ENCODE results near the gene BICC1.

BICC1 gene

DNA sequence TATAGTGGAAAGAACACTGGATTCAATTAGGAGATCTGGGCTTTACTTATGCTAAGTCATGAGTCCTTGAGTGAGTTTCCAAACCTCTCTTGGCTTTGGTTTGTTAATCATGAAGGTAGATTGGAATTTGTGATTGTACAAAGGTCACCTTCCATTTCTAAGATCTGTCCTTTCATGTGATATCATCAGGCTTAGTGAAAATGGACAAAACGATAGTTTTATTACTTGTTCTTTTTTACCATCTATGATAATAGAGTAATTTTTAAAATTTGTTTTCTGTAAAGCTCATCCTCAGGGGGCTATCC, 309.0 kb downstream of the BICC1 start:
- TF ChIP-seq, protein P1, sequence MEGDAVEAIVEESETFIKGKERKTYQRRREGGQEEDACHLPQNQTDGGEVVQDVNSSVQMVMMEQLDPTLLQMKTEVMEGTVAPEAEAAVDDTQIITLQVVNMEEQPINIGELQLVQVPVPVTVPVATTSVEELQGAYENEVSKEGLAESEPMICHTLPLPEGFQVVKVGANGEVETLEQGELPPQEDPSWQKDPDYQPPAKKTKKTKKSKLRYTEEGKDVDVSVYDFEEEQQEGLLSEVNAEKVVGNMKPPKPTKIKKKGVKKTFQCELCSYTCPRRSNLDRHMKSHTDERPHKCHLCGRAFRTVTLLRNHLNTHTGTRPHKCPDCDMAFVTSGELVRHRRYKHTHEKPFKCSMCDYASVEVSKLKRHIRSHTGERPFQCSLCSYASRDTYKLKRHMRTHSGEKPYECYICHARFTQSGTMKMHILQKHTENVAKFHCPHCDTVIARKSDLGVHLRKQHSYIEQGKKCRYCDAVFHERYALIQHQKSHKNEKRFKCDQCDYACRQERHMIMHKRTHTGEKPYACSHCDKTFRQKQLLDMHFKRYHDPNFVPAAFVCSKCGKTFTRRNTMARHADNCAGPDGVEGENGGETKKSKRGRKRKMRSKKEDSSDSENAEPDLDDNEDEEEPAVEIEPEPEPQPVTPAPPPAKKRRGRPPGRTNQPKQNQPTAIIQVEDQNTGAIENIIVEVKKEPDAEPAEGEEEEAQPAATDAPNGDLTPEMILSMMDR (IDR thresholded peaks at IDR 0.05; ENCODE audit: insufficient read depth, low read length, missing control alignments) = no peak
- CTCF ChIA-PET = interaction anchor here (1.0 to 1.1 kb wide), 2 partner anchors 11 to 407 kb away, joined by 3 to 4 read pairs; no protein-coding TSS in a partner anchor
- no peak overlapping the region for H3K4me3 ChIP-seq (ENCODE audit: low read depth, low read length)
- DNase-seq (ENCODE audit: low read depth, low spot score) = no peak
- POLR2A ChIA-PET = no interaction called here

DNA sequence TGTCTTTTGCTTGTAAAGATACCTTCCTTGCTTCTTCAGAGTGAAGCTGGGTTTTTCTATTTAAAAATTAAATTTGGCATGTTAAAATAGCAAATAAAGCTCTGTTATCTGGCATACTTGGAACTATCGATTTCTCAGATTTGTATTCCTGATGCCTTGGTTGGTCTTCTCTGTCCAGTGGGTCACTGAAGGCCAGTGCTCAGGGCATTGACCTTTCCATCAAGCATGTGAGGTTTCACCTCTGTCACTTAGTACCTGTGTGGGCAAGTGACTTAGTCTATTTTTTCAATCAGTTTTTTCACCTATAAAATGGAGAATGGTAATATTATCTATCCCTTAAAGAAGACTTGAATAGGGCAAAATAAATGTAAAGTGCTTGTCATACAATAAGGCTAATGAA, 311.3 kb downstream of the BICC1 start:
- ChIA-PET CTCF (no interaction called here), POLR2A (no interaction called here)
- no peak overlapping the region for H3K4me3 ChIP-seq (ENCODE audit: low read depth, low read length)
- TF ChIP-seq, protein P1 (IDR thresholded peaks at IDR 0.05; ENCODE audit: insufficient read depth, low read length, missing control alignments) = no peak
- no peak for DNase-seq (ENCODE audit: low read depth, low spot score)

DNA sequence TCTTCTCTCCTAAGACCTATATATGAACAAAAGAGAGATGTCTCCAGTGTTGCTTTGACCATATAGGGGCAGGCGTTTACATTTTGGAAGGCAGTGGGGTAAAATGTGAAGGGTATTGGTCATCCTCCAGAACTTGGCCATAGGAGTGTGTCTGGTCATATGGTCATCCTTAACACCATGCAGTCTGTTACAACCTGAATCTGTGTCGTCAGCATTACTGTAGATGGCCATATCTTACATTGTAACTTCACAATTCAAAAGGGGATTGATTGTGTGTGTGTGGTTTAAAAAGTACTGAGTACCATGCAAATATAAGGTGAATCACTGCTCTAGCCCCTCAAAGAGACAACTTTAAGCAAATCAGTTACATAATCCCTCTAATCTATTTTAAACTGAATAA, 311.7 kb downstream of the BICC1 start:
- DNase-seq (ENCODE audit: low read depth, low spot score) = no peak
- ChIA-PET POLR2A (no interaction called here), CTCF (no interaction called here)
- no peak overlapping the region for H3K4me3 ChIP-seq (ENCODE audit: low read depth, low read length)
- TF ChIP-seq, protein P1 (IDR thresholded peaks at IDR 0.05; ENCODE audit: insufficient read depth, low read length, missing control alignments) = no peak

DNA sequence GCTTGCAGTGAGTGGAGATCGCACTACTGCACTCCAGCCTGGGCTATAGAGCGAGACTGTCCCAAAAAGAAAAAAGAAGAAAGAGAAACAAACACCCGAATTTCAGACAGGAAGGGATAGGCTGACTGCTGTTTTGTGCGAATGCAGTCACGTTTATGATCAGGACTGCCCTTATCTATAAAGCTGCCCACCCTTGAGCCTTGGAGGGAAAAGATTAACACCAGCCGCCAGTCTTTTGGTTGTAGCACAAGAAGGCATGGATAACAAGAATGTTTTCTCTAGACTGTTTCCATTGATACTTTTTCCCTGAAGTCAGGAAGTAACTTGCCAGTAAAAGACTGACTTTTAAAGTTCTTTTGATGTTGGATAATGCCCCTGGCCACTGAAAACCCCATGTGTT, 314.0 kb downstream of the BICC1 start:
- ChIA-PET CTCF (interaction anchor here (1.2 kb wide), 1 partner anchor 186 kb away, joined by 3 read pairs; no protein-coding TSS in a partner anchor), POLR2A (no interaction called here)
- no peak overlapping the region for H3K4me3 ChIP-seq (ENCODE audit: low read depth, low read length)
- no peak for DNase-seq (ENCODE audit: low read depth, low spot score)
- TF ChIP-seq, protein P1 (IDR thresholded peaks at IDR 0.05; ENCODE audit: insufficient read depth, low read length, missing control alignments) = no peak

DNA sequence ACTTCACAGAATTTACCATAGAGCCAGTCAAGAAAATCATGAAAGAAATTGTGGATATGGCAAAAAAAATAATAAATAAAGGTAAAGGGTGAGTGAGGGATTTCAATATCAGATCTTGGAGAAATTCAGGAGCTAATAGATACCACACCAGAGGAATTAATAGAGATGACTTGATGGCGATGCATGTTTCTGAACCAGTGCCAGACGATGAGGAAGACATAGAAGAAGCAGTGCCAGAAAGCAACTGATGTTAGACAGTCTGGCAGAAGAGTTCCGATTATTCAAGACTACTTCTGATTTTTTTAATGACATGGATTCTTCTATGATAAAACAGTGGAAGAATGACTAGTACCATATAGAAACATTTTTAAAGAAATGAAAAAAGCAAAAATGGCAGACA, 314.7 kb downstream of the BICC1 start:
- TF ChIP-seq, protein P1 (IDR thresholded peaks at IDR 0.05; ENCODE audit: insufficient read depth, low read length, missing control alignments) = no peak
- ChIA-PET POLR2A (no interaction called here), CTCF (interaction anchor here (1.2 kb wide), 1 partner anchor 297 kb away, joined by 3 read pairs; no protein-coding TSS in a partner anchor)
- no peak for DNase-seq (ENCODE audit: low read depth, low spot score)
- H3K4me3 ChIP-seq (ENCODE audit: low read depth, low read length) = no peak overlapping the region

DNA sequence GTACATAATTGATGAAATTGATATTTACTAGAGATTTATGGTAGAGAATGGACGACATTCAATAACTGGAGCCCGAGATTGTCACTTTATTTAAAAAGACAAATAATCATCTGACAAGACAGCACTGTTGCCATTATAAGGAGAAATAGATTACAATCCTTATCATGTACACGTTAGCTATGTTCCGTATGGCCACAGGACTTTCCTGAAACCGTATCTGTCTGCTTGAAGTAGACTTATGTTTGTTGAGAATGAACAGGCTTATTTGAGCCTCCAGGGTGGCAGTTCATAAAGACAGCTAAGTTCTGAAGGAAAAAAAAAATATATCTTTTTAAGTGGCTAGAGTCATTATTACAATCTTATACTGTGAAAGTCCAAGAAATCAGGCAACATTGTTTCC, 317.2 kb downstream of the BICC1 start:
- no peak overlapping the region for H3K4me3 ChIP-seq (ENCODE audit: low read depth, low read length)
- TF ChIP-seq, protein P1 (IDR thresholded peaks at IDR 0.05; ENCODE audit: insufficient read depth, low read length, missing control alignments) = no peak
- ChIA-PET CTCF (no interaction called here), POLR2A (no interaction called here)
- no peak for DNase-seq (ENCODE audit: low read depth, low spot score)

Data from AG04449 (cell line).